Myocyte (in vitro differentiated cells): ENCODE data around the gene ARL10. TPM values are rescaled to one million over a fixed set of nuclear protein-coding genes. Genes with fewer than 3 reads are reported as not detected.

Experiments used
- DNase-seq: peaks from one replicate; pipeline ENCODE4 v3.0.0-alpha.2; 2012; ENCODE audit warnings: low read depth
- polyA plus RNA-seq: library from polyadenylated mRNA; unstranded; fragments of >200 nt; gene quantifications from one replicate; pipeline ENCODE4 v1.2.1, GENCODE V29; 2012; ENCODE audit warnings: missing spikeins
- total RNA-seq: library from RNA; depleted of rRNA; stranded (reverse); fragments of >200 nt; gene quantifications from 2 replicates; pipeline ENCODE4 v1.2.3, GENCODE V29; 2014

The ARL10 gene, protein sequence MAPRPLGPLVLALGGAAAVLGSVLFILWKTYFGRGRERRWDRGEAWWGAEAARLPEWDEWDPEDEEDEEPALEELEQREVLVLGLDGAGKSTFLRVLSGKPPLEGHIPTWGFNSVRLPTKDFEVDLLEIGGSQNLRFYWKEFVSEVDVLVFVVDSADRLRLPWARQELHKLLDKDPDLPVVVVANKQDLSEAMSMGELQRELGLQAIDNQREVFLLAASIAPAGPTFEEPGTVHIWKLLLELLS
- total RNA-seq = 6.5 TPM in 2 replicates
- 14.3 TPM for polyA plus RNA-seq

DNA sequence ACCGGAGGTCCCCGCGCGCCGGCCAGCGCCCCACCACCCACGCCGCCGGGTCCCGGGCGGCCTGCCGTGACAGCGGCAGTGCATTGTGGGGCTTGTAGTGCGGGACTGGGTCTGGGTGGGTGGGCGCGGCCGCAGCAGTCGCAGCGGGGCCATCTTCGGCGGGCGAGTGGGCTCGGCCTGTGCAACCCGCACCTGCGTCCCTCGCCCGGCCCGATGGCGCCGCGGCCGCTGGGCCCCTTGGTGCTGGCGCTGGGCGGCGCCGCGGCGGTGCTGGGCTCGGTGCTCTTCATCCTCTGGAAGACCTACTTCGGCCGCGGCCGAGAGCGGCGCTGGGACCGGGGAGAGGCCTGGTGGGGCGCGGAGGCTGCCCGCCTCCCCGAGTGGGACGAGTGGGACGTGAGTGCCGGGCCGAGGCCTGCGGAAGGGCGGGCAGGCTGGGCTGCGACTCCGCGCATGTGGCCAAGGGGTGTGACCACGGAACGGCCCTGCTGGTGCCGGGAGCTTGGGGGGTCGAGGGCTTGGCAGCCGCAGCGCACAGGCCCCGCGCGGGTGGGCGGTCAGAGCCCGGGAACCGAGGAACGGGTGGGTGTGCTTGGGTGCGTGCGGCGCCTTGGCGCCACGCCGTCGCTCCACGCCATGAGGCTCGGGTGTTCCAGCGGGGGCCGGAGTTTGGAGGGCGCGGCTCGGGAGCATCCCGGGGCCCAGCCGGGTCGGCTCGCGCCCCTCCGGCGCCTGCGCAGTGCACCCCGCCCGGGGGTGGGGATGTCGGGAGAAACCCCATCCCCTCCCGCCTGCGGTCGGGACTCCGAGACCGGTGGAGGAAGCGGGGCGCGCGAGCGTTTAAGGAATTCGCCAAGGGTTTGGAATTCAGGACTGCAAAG is at the start of gene ARL10:
Gene ARL10 (plus strand): TSS at position 137 of the 881 bp plus-strand sequence. CDS start 77 bp downstream, at position 214.
- peak; percentile 67 for DNase-seq

DNA sequence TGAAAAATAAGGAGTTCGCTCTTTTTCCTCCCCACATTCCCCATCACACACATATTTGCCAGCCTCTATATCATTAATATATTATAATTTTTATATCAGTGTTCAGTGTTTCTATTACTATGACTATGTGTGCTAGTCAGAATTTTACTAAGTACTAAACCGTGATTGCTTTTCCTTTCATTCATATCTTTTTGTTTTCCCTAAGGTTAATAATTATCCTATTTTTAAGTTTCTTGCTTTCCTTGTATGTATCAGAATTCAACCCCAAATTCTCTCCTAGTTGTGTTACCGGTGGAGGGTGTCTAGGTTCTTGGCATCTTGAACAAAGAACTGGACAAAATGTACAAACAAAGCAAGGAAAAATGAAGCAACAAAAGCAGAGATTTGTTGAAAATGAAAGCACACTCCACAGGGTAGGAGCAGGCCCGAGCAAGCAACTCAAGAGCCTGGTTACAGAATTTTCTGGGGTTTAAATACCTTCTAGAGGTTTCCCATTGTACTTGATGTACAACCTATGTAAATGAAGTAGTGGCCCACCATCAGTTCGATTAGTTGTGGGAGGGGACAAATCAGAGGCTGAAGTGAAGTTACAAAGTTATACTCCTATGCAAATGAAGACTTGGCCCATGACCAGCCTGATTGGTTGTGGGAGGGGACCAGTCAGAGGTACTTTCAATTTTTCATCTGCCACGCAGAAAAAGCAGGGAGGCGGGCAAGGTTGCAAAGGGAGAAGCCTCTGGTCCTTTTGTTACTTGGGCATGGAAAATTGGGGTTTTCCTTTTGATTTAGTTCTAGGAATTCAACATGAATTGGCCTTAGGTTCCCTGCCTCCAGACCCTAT is 47.5 kb upstream of the ARL10 start:
- no peak for DNase-seq

GRCh38 chr5:176319827-176320554 is 45.3 kb upstream of the ARL10 start:
- peak; percentile 25 for DNase-seq

DNA sequence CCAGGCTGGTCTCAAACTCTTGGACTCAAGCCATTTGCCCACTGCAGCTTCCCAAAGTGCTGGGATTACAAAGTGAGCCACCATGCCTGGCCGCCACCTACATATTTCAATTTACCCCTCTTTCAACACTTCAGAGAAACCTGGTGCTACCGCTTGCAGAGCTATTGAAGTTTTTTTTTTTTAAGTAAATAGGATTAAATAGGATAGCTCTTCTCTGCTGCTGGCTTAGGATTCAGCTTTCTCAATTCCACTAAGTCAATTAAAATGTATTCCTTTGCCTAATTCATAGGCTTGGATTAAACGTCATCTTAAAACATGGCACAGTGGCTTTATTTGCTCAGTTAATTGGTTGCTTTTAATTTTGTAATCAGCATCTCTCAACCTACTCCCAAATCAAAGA is 44.7 kb upstream of the ARL10 start:
- DNase-seq = no peak

- DNase-seq = no peak
These were observed 31.1 kb upstream of the ARL10 start for GRCh38 chr5:176334031-176334770.

- DNase-seq = no peak
These were observed 27.4 kb upstream of the ARL10 start for GRCh38 chr5:176337913-176338312.

GRCh38 chr5:176339304-176339703 is 26.0 kb upstream of the ARL10 start:
- no peak for DNase-seq

- no peak for DNase-seq
These were observed 23.7 kb upstream of the ARL10 start for GRCh38 chr5:176341325-176342157.

- no peak for DNase-seq
These were observed 23.2 kb upstream of the ARL10 start for GRCh38 chr5:176342158-176342483.

DNA sequence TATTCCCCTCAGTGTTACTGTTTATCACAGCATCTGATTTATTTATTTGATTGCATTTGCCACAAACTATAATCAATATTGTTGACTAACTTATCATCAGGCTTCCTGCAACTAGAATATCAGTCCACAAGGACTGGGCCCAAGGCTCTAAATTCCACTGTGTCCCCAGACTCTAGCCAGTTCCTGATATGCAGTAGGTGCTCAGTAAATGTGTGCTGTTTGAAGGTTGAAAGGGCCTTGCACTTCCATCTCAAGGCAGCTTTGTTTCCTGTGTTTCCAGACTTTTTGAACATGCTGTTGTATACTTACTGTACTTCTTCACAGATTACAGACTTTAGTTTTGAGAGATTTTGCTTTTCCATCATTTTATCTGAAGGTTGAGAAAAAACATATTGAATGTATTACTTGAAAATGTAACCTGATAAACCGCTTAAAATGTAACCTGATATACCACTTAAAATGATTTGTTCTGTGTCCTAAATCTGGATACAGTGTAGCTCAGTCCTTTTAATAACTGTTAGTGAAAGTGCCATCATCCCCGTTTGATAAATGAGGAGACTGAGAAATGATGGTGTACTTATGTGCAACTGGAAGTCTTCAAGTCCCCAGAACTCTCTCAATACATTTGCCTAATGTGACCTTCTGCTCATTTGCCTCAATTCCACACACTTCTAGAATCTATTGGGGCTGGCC is 22.4 kb upstream of the ARL10 start:
- DNase-seq = no peak

DNA sequence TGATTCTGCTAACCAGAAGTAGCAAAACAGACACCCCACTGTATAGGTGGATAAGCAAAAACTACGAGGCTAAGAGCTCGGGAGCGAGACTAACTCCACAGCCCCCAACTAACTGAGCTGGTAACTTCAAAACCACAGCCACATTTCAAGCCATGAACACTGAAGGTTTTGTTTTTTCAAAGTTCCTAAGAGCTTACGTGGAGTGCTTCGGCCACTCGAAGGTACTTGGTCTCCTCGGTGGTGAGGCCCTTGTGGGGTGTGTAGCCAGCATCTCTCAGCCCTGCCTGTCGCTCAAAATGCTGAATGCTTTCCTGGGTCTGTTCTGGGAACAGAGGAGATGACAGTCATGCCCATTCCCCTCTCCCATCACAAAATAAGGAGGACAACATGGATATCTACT is 14.9 kb upstream of the ARL10 start:
- no peak for DNase-seq

- DNase-seq = no peak
These were observed 13.0 kb upstream of the ARL10 start for GRCh38 chr5:176352116-176352878.

DNA sequence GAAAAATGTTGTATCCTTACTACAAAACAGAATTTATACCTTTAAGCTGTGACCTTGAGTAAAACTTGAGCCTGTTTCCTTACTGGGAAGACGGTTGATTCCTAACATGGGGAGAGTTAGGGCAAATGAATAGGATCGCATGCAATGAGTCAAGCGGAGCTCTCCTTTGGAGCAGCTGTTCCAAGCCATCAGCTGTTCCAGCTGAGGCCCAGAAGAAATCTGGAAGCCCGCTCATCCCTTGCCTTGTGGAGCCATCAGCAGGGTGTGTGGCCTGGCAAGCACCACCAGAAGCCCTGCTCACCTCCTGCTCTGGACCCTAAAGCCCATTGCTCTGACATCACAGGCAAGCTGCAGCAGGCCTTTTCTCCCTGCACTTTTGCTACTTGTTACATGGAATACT is 11.8 kb upstream of the ARL10 start:
- peak; percentile 98 for DNase-seq

DNA sequence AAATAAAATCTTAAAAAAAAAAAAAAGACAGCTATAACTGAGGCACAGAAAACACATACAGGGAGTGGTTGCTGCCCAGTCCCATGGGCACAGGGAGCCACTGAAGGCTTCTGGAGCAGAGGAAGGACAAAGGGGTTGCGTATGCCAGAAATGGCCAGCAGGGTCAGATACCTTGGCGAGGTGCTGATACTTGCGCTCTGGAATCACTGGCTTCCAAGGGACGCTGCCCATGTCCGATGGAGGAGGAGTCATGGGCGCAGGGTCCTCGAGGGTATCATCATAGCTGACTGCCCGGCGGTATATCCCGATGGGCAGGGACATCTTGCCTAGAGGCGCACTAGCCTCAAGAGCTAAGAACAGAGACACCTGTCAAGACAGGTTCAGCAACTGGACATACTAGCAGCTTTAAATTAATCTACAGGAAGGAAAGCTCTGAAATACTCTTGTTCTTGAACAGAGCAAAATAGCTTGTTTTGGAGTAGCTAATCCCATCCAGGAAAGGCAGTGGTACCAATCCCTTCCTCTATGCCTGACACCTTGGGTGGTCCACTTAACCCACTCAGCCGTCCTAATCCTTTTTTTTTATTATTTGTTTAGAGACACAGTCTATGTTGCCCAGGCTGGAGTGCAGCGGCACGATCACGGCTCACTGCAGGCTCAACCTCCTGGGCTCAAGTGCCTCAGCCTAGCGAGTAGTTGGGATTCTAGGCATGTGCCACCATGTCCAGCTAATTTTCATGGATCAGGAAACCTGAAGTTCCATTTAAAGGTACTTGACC is 9.7 kb upstream of the ARL10 start:
- no peak for DNase-seq

DNA sequence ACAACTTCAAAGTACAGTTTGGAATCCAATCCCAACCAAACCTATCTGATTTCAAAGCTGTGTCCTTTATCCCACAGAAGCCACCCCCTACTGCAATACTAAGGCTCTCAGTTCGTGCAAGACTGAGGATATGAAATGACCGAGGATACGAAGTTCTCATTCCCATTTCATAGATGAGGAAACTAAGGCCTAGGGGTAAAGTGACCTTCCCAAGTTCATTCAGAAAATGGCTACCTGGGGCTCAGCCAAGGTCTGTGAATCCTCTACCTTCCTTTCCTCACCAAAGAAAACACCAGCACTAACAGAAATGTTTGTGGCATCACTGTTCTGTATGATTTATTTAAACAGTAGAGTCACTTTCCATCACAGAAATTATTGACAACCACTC is 9.1 kb upstream of the ARL10 start:
- DNase-seq = no peak

GRCh38 chr5:176359658-176360057 is 5.6 kb upstream of the ARL10 start:
- DNase-seq = peak; percentile 20

DNA sequence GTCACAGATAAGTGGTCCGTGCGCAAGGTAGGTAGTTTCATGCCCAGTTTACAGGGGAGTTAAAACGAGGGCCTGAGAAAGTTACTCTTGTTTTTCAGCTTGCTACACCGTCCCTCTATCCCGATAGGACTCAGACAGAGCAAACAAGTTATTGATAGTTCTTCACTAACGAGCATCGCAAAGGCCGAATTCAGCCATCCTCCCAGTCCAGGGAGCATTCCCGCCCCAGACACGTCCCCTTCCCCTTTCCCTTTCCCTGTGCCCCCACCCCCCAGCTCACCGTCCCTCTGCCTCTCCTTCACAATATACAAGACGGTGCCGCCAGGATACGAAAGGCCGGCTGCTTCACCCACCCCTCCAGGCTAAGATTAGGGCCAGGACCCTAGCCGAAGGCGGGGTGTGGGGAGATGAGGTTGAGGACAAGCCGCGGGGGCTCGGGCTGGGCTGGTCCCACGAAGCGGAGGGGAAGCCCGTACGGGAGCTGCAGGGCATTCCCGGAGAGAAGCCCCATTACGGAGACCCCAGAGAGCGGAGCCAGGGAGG is 4.3 kb upstream of the ARL10 start:
- DNase-seq = no peak
